OCI-LY3 (cell line): Measurements from ENCODE around the gene NKX1-2.

Experiments
- H2AFZ ChIP-seq: fragments of 200-600, 300-600 bp; shearing (Covaris generic); 2 replicates; pipeline ENCODE4 v1.6.0; 2014; ENCODE audit warnings: antibody characterized with exemption, low read depth, low read length
- H3K27ac ChIP-seq: fragments of 200-600, 300-600 bp; sonication (generic); 2 replicates; pipeline ENCODE4 v1.5.1; 2014; ENCODE audit warnings: mild to moderate bottlenecking, low read length, moderate library complexity, mixed read lengths
- H3K27me3 ChIP-seq: fragments of 200-600, 300-600 bp; sonication (generic); 2 replicates; pipeline ENCODE4 v1.6.1; 2014; ENCODE audit warnings: low read depth, low read length, mixed read lengths
- H3K36me3 ChIP-seq: fragments of 200-600, 300-600 bp; sonication (generic); replicated peaks from 2 replicates; pipeline ENCODE3; 2014; ENCODE audit warnings: low read depth, low read length, mixed read lengths
- H3K4me1 ChIP-seq: fragments of 300-600, 200-600 bp; sonication (generic); 2 replicates; pipeline ENCODE4 v1.6.1; 2014; ENCODE audit warnings: low read length, mixed read lengths
- H3K4me2 ChIP-seq: fragments of 200-600, 300-600 bp; sonication (generic); 2 replicates; pipeline ENCODE4 v1.6.1; 2014; ENCODE audit warnings: low read length, mixed read lengths
- H3K4me3 ChIP-seq: fragments of 300-600, 200-600 bp; sonication (generic); 2 replicates; pipeline ENCODE4 v1.5.1; 2014; ENCODE audit warnings: antibody characterized with exemption, mild to moderate bottlenecking, low read length, moderate library complexity
- H3K79me2 ChIP-seq: fragments of 300-600, 200-600 bp; shearing (Covaris generic); 2 replicates; pipeline ENCODE4 v1.6.1; 2014; ENCODE audit warnings: mild to moderate bottlenecking, low read length, mixed read lengths
- H3K9ac ChIP-seq: fragments of 300-600, 200-600 bp; shearing (Covaris generic); 2 replicates; pipeline ENCODE4 v1.6.0; 2014; ENCODE audit warnings: mild to moderate bottlenecking, low read length, moderate library complexity
- H3K9me3 ChIP-seq: fragments of 200-600, 300-600 bp; shearing (Covaris generic); 2 replicates; pipeline ENCODE4 v1.6.1; 2014; ENCODE audit warnings: low read length, mixed read lengths; ENCODE audit not compliant: insufficient read depth
- H4K20me1 ChIP-seq: fragments of 200-600, 300-600 bp; sonication (generic); 2 replicates; pipeline ENCODE4 v1.6.1; 2016; ENCODE audit warnings: low read length, mixed read lengths; ENCODE audit not compliant: insufficient read depth
- EZH2phosphoT487 ChIP-seq: fragments of 200-600 bp; shearing (Covaris generic); IDR thresholded peaks from 2 replicates; pipeline ENCODE4 v1.6.1; 2018; ENCODE audit warnings: antibody characterized with exemption, mixed run types, low read depth
- TF ChIP-seq, protein P1 (sequence below): fragments of 200-600, 300-600 bp; sonication (generic); IDR thresholded peaks from 2 replicates; pipeline ENCODE4 v1.5.1; 2014; ENCODE audit warnings: antibody characterized with exemption, low read length, low read depth

The NKX1-2 gene

GRCh38 chr10:124493214-124493882, 43.5 kb upstream of the NKX1-2 start:
- Histone ChIP-seq H3K79me2 (no peaks in the 10 kb centered on the region), H3K27me3 (no peaks in the 10 kb centered on the region), H4K20me1 (no peaks in the 10 kb centered on the region), H3K4me1 (no peaks in the 10 kb centered on the region), H2AFZ (no peak overlapping the region), H3K9ac (no peak overlapping the region), H3K36me3 (no peaks in the 10 kb centered on the region), H3K9me3 (no peaks in the 10 kb centered on the region), H3K27ac (no peak overlapping the region), H3K4me2 (no peak overlapping the region), H3K4me3 (no peak overlapping the region)
- no peak for TF ChIP-seq EZH2phosphoT487
- TF ChIP-seq, protein P1, sequence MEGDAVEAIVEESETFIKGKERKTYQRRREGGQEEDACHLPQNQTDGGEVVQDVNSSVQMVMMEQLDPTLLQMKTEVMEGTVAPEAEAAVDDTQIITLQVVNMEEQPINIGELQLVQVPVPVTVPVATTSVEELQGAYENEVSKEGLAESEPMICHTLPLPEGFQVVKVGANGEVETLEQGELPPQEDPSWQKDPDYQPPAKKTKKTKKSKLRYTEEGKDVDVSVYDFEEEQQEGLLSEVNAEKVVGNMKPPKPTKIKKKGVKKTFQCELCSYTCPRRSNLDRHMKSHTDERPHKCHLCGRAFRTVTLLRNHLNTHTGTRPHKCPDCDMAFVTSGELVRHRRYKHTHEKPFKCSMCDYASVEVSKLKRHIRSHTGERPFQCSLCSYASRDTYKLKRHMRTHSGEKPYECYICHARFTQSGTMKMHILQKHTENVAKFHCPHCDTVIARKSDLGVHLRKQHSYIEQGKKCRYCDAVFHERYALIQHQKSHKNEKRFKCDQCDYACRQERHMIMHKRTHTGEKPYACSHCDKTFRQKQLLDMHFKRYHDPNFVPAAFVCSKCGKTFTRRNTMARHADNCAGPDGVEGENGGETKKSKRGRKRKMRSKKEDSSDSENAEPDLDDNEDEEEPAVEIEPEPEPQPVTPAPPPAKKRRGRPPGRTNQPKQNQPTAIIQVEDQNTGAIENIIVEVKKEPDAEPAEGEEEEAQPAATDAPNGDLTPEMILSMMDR = no peak

- Histone ChIP-seq H3K27me3 (no peaks in the 10 kb centered on the region), H3K4me3 (no peak overlapping the region), H3K79me2 (no peaks in the 10 kb centered on the region), H2AFZ (no peak overlapping the region), H3K9ac (no peak overlapping the region), H3K4me2 (no peak overlapping the region), H3K4me1 (no peaks in the 10 kb centered on the region), H3K27ac (no peak overlapping the region), H3K36me3 (no peaks in the 10 kb centered on the region), H4K20me1 (no peaks in the 10 kb centered on the region), H3K9me3 (no peaks in the 10 kb centered on the region)
- TF ChIP-seq, protein P1 = no peak
- no peak for TF ChIP-seq EZH2phosphoT487
Measured at GRCh38 chr10:124492266-124492665, 42.4 kb upstream of the NKX1-2 start.

DNA sequence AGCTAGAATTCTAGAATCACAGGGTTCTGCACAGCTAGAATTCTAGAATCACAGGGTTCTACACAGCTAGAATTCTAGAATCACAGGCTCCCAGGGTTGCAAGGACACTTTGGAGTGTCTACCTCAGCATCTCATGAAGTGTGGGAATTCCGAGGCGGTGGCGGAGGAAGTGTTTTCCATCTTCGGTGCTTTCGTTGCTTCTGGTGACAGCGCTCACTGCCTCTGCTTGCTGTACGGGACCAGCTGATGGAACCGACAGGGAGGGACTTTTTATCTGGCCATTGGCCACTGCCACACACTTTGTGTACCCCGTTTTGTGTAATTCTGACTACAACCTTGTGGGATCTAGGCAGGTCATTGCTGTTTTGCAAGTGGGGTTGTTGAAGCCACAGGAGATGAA, 41.3 kb upstream of the NKX1-2 start:
- H3K4me3 ChIP-seq = no peak overlapping the region
- no peaks in the 10 kb centered on the region for H3K27me3 ChIP-seq
- H3K4me1 ChIP-seq = no peaks in the 10 kb centered on the region
- H2AFZ ChIP-seq = no peak overlapping the region
- H3K9ac ChIP-seq = no peak overlapping the region
- no peak overlapping the region for H3K4me2 ChIP-seq
- H4K20me1 ChIP-seq = no peaks in the 10 kb centered on the region
- H3K36me3 ChIP-seq = no peaks in the 10 kb centered on the region
- H3K9me3 ChIP-seq = no peaks in the 10 kb centered on the region
- H3K27ac ChIP-seq = no peak overlapping the region
- TF ChIP-seq, protein P1 = no peak
- no peak for TF ChIP-seq EZH2phosphoT487
- no peaks in the 10 kb centered on the region for H3K79me2 ChIP-seq

GRCh38 chr10:124486635-124487034, 36.8 kb upstream of the NKX1-2 start:
- no peaks in the 10 kb centered on the region for H3K79me2 ChIP-seq
- H3K4me1 ChIP-seq = no peaks in the 10 kb centered on the region
- H3K27me3 ChIP-seq = no peaks in the 10 kb centered on the region
- H2AFZ ChIP-seq = no peak overlapping the region
- no peak overlapping the region for H3K27ac ChIP-seq
- no peaks in the 10 kb centered on the region for H4K20me1 ChIP-seq
- H3K9me3 ChIP-seq = no peaks in the 10 kb centered on the region
- TF ChIP-seq, protein P1 = no peak
- TF ChIP-seq EZH2phosphoT487 = no peak
- H3K4me3 ChIP-seq = no peak overlapping the region
- H3K4me2 ChIP-seq = no peak overlapping the region
- H3K9ac ChIP-seq = no peak overlapping the region
- no peaks in the 10 kb centered on the region for H3K36me3 ChIP-seq
